NB4 (cell line): ENCODE results near the gene FBXW11.

Source experiments
- MYC ChIP-seq: IDR thresholded peaks from 2 replicates; pipeline ENCODE4 v1.6.1; 2011; ENCODE audit warnings: low read depth, low read length
- POLR2A ChIP-seq: IDR thresholded peaks from 2 replicates; pipeline ENCODE4 v1.6.1; 2011; ENCODE audit warnings: mild to moderate bottlenecking; ENCODE audit not compliant: insufficient read length; ENCODE audit errors: extremely low read depth
- TF ChIP-seq, protein P1 (sequence below): IDR thresholded peaks from one replicate; pipeline ENCODE4 v1.5.1; 2012; ENCODE audit warnings: low read depth, low read length

DNA sequence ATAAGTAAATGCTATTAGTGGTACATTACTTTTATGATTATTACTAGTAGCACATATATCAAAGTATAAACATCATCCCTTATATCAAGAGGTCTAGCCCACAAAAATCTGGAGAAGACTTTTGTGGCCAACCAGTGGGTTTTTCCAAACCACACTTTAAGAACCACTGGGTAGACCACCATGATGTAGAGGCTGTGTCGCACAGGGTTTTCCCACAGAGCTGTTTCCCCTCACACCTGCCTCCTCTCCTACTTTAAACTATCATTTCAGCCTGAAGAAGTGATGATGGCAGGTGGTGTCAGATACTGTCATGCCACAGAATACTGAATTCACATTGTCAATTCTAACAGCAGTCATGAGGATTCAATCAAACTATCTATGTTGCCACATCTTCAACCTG lies 109.2 kb downstream of the FBXW11 start:
- TF ChIP-seq POLR2A (no peak), MYC (no peak)
- TF ChIP-seq, protein P1, sequence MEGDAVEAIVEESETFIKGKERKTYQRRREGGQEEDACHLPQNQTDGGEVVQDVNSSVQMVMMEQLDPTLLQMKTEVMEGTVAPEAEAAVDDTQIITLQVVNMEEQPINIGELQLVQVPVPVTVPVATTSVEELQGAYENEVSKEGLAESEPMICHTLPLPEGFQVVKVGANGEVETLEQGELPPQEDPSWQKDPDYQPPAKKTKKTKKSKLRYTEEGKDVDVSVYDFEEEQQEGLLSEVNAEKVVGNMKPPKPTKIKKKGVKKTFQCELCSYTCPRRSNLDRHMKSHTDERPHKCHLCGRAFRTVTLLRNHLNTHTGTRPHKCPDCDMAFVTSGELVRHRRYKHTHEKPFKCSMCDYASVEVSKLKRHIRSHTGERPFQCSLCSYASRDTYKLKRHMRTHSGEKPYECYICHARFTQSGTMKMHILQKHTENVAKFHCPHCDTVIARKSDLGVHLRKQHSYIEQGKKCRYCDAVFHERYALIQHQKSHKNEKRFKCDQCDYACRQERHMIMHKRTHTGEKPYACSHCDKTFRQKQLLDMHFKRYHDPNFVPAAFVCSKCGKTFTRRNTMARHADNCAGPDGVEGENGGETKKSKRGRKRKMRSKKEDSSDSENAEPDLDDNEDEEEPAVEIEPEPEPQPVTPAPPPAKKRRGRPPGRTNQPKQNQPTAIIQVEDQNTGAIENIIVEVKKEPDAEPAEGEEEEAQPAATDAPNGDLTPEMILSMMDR, result no peak
